H1 (cell line): ENCODE data around the gene ANK2. TPM values are rescaled to one million over a fixed set of nuclear protein-coding genes. Genes with fewer than 3 reads are reported as not detected.

Experiments used
- CHD7 ChIP-seq: fragments of 300-600 bp; sonication (generic); IDR thresholded peaks from 2 replicates; pipeline ENCODE4 v1.7.1; 2012; ENCODE audit warnings: low read length, moderate library complexity, mild to moderate bottlenecking, inconsistent platforms; ENCODE audit not compliant: insufficient replicate concordance
- polyA plus RNA-seq, 7 experiments: library from polyadenylated mRNA; depleted of rRNA in 3 of 7; stranded (reverse) in 5 of 7; unstranded in 2 of 7; fragments of >200 nt in 5 of 7; fragments of 200-250 nt in 2 of 7; gene quantifications; 1 replicate in 5 of 7; 2 replicates in 1 of 7; 4 replicates in 1 of 7; pipeline versions ENCODE4 v1.2.1 to v1.2.3, GENCODE V29; 2011 to 2013; ENCODE audit warnings: missing spikeins in 2 of 7, mixed read lengths in 2 of 7
- total RNA-seq: library from RNA; stranded (reverse); fragmentation: NEBNext Ultra II Directional; extraction: Animal tissue kit (Norgen Biotek cat#: 25700); gene quantifications from 2 replicates; pipeline ENCODE4 v1.2.1, GENCODE V29; 2021

Gene ANK2
- total and polyA plus RNA-seq, 2 of the 8 experiments (the other 6 are each of a cell fraction or from before 2014, with no cell fraction given), result 14.2 to 35.1 TPM

GRCh38 chr4:113270520-113271319 lies 221.3 kb downstream of the ANK2 start (continued):
- peak; percentile 84 for TF ChIP-seq CHD7
